Measurements from ENCODE around the gene ZDHHC9. TPM values are rescaled to one million over a fixed set of nuclear protein-coding genes. Genes with fewer than 3 reads are reported as not detected.

Gene ZDHHC9
- polyA plus RNA-seq, 1 of the 3 experiments (the other 2 are of a cell fraction) = 8.1 TPM

DNA sequence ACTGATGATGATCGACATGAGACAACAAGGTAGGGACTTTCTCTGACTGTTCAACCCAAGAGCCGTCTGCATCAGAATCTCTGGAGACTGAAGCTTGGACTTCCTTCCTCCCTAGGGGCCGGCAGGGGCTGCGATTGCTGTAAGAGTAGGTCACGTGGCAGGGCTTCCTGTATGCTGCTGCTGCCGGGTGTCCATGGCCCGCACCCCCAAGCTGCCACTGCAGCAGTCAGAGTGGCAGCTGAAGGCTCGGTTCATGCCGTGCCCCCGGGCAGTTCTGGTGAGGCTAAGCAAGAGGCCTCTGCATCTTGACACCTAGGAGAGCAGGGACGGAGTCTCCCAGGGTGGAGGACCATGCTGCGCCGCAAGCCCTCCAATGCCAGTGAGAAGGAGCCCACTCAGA is 63.9 kb downstream of the ZDHHC9 start, which contains the start of gene SASH3:
SASH3 (plus strand) TSS at position 203 of the 400 bp plus-strand sequence; CDS start at position 352, 149 bp downstream.
- H3K9ac ChIP-seq = no peak within 1 kb of the TSS

DNA sequence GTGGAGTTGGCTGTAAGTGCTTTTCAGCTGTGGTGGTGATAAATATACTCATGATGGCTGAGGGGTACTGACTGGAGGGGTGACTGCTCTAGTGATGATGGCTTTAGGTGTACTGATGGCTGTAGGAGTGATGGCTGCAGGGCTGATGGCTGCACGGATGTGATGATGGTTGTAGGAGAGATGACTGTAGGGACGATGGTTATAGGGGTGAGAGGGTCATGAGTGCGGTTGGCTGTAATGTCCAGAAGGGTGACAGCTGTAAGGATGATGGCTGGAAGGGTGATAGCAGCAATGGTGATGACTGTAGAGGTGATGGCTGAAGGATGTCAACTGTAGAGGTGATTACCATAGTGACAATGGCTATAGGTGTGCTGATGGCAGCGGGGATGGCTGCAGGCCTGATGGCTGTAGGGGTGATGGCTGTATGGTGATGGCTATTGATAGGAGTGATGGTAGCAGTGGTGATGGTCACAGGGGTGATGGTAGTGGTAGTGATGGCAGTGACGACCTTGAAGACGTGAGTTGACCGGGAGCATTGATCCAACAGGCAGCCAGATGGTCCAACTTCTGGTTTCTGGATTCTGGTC is 64.5 kb downstream of the ZDHHC9 start:
- Histone ChIP-seq H3K27ac (ENCODE audit: low read depth in 2 of 2, low read length in 1 of 2) (no peak overlapping the region), H3K4me3 (ENCODE audit: low read depth in 2 of 2, low read length in 1 of 2) (no peak overlapping the region), H3K4me2 (no peak overlapping the region), H3K9ac (no peak overlapping the region), H3F3A (replicated peaks; ENCODE audit: insufficient read depth) (no peaks in the 10 kb centered on the region), H3K9me2 (no peaks in the 10 kb centered on the region), H3K4me1 (ENCODE audit: control insufficient read depth in 1 of 2, insufficient read depth in 2 of 2, low read depth in 1 of 2, low read length in 1 of 2) (no peaks in the 10 kb centered on the region), H2AFZ (ENCODE audit: low read depth) (no peak overlapping the region), H3K27me3 (ENCODE audit: insufficient read depth) (peaks cover 20% of the 10 kb centered on the region; the same call in 1 of the 2 replicates), H3K9me3 (no peaks in the 10 kb centered on the region), H3K79me2 (ENCODE audit: insufficient read depth) (no peaks in the 10 kb centered on the region), H4K20me1 (ENCODE audit: insufficient read depth) (no peaks in the 10 kb centered on the region), H3K36me3 (replicated peaks in 1 of 2; ENCODE audit: control insufficient read depth in 1 of 2, insufficient read depth in 2 of 2, low read length in 1 of 2) (no peaks in the 10 kb centered on the region)
- WGBS (ENCODE audit: low lambda C conversion rate) = 24% methylated on average over 7 of the region's 7 CpGs
- POLR2A ChIA-PET = no interaction called here
- DNase-seq = no peak
- CTCF ChIA-PET = interaction anchor here (0.7 kb wide), 1 partner anchor 44 kb away, joined by 4 read pairs; no protein-coding TSS in a partner anchor
- TF ChIP-seq FOXJ3 (CRISPR knock-in tag; IDR thresholded peaks at IDR 0.05) = no peak
- no peak for TF ChIP-seq POLR2AphosphoS5 (IDR thresholded peaks at IDR 0.05; ENCODE audit: low read depth, low read length)
- TF ChIP-seq, protein P1, sequence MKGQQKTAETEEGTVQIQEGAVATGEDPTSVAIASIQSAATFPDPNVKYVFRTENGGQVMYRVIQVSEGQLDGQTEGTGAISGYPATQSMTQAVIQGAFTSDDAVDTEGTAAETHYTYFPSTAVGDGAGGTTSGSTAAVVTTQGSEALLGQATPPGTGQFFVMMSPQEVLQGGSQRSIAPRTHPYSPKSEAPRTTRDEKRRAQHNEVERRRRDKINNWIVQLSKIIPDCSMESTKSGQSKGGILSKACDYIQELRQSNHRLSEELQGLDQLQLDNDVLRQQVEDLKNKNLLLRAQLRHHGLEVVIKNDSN (IDR thresholded peaks at IDR 0.05; ENCODE audit: borderline replicate concordance, low read depth) = no peak
- TF ChIP-seq FOSL2 (IDR thresholded peaks at IDR 0.05; ENCODE audit: borderline replicate concordance, low read depth) = no peak
- TF ChIP-seq CHD2 (IDR thresholded peaks at IDR 0.05; ENCODE audit: low read length, partially characterized antibody) = no peak
- TF ChIP-seq, protein P2, sequence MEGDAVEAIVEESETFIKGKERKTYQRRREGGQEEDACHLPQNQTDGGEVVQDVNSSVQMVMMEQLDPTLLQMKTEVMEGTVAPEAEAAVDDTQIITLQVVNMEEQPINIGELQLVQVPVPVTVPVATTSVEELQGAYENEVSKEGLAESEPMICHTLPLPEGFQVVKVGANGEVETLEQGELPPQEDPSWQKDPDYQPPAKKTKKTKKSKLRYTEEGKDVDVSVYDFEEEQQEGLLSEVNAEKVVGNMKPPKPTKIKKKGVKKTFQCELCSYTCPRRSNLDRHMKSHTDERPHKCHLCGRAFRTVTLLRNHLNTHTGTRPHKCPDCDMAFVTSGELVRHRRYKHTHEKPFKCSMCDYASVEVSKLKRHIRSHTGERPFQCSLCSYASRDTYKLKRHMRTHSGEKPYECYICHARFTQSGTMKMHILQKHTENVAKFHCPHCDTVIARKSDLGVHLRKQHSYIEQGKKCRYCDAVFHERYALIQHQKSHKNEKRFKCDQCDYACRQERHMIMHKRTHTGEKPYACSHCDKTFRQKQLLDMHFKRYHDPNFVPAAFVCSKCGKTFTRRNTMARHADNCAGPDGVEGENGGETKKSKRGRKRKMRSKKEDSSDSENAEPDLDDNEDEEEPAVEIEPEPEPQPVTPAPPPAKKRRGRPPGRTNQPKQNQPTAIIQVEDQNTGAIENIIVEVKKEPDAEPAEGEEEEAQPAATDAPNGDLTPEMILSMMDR (IDR thresholded peaks at IDR 0.05) = no peak
- no peak for TF ChIP-seq SIN3A (IDR thresholded peaks at IDR 0.05; ENCODE audit: borderline replicate concordance, low read depth, low read length)
- TF ChIP-seq, protein P3, sequence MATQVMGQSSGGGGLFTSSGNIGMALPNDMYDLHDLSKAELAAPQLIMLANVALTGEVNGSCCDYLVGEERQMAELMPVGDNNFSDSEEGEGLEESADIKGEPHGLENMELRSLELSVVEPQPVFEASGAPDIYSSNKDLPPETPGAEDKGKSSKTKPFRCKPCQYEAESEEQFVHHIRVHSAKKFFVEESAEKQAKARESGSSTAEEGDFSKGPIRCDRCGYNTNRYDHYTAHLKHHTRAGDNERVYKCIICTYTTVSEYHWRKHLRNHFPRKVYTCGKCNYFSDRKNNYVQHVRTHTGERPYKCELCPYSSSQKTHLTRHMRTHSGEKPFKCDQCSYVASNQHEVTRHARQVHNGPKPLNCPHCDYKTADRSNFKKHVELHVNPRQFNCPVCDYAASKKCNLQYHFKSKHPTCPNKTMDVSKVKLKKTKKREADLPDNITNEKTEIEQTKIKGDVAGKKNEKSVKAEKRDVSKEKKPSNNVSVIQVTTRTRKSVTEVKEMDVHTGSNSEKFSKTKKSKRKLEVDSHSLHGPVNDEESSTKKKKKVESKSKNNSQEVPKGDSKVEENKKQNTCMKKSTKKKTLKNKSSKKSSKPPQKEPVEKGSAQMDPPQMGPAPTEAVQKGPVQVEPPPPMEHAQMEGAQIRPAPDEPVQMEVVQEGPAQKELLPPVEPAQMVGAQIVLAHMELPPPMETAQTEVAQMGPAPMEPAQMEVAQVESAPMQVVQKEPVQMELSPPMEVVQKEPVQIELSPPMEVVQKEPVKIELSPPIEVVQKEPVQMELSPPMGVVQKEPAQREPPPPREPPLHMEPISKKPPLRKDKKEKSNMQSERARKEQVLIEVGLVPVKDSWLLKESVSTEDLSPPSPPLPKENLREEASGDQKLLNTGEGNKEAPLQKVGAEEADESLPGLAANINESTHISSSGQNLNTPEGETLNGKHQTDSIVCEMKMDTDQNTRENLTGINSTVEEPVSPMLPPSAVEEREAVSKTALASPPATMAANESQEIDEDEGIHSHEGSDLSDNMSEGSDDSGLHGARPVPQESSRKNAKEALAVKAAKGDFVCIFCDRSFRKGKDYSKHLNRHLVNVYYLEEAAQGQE (IDR thresholded peaks at IDR 0.05; ENCODE audit: low read depth, low read length) = no peak
- no peak for TF ChIP-seq EZH2phosphoT487 (IDR thresholded peaks at IDR 0.05; ENCODE audit: borderline replicate concordance, low read depth)
- no peak for TF ChIP-seq NFIC (IDR thresholded peaks at IDR 0.05; ENCODE audit: borderline replicate concordance)
- TF ChIP-seq, protein P4, sequence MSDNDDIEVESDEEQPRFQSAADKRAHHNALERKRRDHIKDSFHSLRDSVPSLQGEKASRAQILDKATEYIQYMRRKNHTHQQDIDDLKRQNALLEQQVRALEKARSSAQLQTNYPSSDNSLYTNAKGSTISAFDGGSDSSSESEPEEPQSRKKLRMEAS (IDR thresholded peaks at IDR 0.05; ENCODE audit: low read depth) = no peak

More for the DNA sequence above, 63.9 kb downstream of the ZDHHC9 start, which contains the start of gene SASH3:
- ChIA-PET POLR2A (no interaction called here), CTCF (no interaction called here)
- Histone ChIP-seq H3K4me3 (ENCODE audit: low read depth in 2 of 2, low read length in 1 of 2) (no peak within 1 kb of the TSS), H3K4me1 (ENCODE audit: control insufficient read depth in 1 of 2, insufficient read depth in 2 of 2, low read depth in 1 of 2, low read length in 1 of 2) (no peaks in the 10 kb centered on the region), H2AFZ (ENCODE audit: low read depth) (no peak within 1 kb of the TSS), H3K79me2 (ENCODE audit: insufficient read depth) (no peaks in the 10 kb centered on the region), H3K9me2 (no peaks in the 10 kb centered on the region), H3K9me3 (no peaks in the 10 kb centered on the region), H3F3A (replicated peaks; ENCODE audit: insufficient read depth) (no peaks in the 10 kb centered on the region), H3K27me3 (ENCODE audit: insufficient read depth) (peaks cover 20% of the 10 kb centered on the region; the same call in 1 of the 2 replicates), H4K20me1 (ENCODE audit: insufficient read depth) (no peaks in the 10 kb centered on the region), H3K27ac (ENCODE audit: low read depth in 2 of 2, low read length in 1 of 2) (no peak within 1 kb of the TSS), H3K36me3 (replicated peaks in 1 of 2; ENCODE audit: control insufficient read depth in 1 of 2, insufficient read depth in 2 of 2, low read length in 1 of 2) (no peaks in the 10 kb centered on the region), H3K4me2 (no peak within 1 kb of the TSS)
- 23% methylated on average over 2 of the region's 13 CpGs for WGBS (ENCODE audit: low lambda C conversion rate)
- TF ChIP-seq SMC3 (IDR thresholded peaks at IDR 0.05; ENCODE audit: low read depth, low read length) = no peak
- TF ChIP-seq EZH2phosphoT487 (IDR thresholded peaks at IDR 0.05; ENCODE audit: borderline replicate concordance, low read depth) = no peak
- no peak for TF ChIP-seq YY1 (IDR thresholded peaks at IDR 0.05; ENCODE audit: low read depth)
- TF ChIP-seq, protein P5, sequence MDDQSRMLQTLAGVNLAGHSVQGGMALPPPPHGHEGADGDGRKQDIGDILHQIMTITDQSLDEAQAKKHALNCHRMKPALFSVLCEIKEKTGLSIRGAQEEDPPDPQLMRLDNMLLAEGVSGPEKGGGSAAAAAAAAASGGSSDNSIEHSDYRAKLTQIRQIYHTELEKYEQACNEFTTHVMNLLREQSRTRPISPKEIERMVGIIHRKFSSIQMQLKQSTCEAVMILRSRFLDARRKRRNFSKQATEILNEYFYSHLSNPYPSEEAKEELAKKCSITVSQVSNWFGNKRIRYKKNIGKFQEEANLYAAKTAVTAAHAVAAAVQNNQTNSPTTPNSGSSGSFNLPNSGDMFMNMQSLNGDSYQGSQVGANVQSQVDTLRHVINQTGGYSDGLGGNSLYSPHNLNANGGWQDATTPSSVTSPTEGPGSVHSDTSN (IDR thresholded peaks at IDR 0.05) = no peak
- no peak for TF ChIP-seq SIN3A (IDR thresholded peaks at IDR 0.05; ENCODE audit: borderline replicate concordance, low read depth, low read length)
- no peak for TF ChIP-seq GABPA (IDR thresholded peaks at IDR 0.05; ENCODE audit: low read depth)
- TF ChIP-seq, protein P1 (IDR thresholded peaks at IDR 0.05; ENCODE audit: borderline replicate concordance, low read depth) = no peak
- no peak for TF ChIP-seq NRF1 (IDR thresholded peaks at IDR 0.05; ENCODE audit: low read depth, low read length)
- TF ChIP-seq GATA2 (CRISPR knock-in tag; IDR thresholded peaks at IDR 0.05) = no peak
- TF ChIP-seq NFIC (IDR thresholded peaks at IDR 0.05; ENCODE audit: borderline replicate concordance) = no peak
- no peak for TF ChIP-seq FOXM1 (IDR thresholded peaks at IDR 0.05; ENCODE audit: low read depth)
- TF ChIP-seq POLR2AphosphoS5 (IDR thresholded peaks at IDR 0.05; ENCODE audit: low read depth, low read length) = no peak
- no peak for TF ChIP-seq ELF1 (IDR thresholded peaks at IDR 0.05)
- no peak for TF ChIP-seq FOXJ3 (CRISPR knock-in tag; IDR thresholded peaks at IDR 0.05)
- DNase-seq = no peak
